Prostate gland (tissue), 2 donors: ENCODE measurements around the gene ITLN1. TPM values are rescaled to one million over a fixed set of nuclear protein-coding genes. Genes with fewer than 3 reads are reported as not detected.

Experiments used
- DNase-seq: peaks from one replicate; pipeline ENCODE4 v3.0.0-alpha.2; 2019; ENCODE audit warnings: low spot score
- H3K27ac ChIP-seq, 2 donors: fragments of 200-600 bp; sonication (generic); 2 replicates each; pipeline ENCODE4 v1.5.1; 2017 to 2019
- H3K27me3 ChIP-seq: fragments of 200-600 bp; sonication (generic); replicated peaks from 2 replicates; pipeline ENCODE4 v1.5.1; 2019; ENCODE audit not compliant: insufficient read depth
- H3K36me3 ChIP-seq, 2 donors: fragments of 200-600 bp; sonication (generic); 1 replicate in 1 of 2; 2 replicates in 1 of 2; pipeline versions ENCODE4 v1.5.1 to v1.8.1; 2017 to 2019
- H3K4me1 ChIP-seq: fragments of 200-600 bp; sonication (generic); replicated peaks from 2 replicates; pipeline ENCODE4 v1.5.1; 2019
- H3K4me3 ChIP-seq, 2 donors: fragments of 200-600 bp; sonication (generic); 2 replicates each; pipeline ENCODE4 v1.5.1; 2017 to 2019
- H3K9me3 ChIP-seq: fragments of 200-600 bp; sonication (generic); 2 replicates; pipeline ENCODE4 v1.5.1; 2017
- CTCF ChIP-seq, 4 experiments: fragments of 200-600 bp in 2 of 4; fragments of 450-650 bp in 2 of 4; sonication (generic) in 2 of 4; IDR thresholded peaks; 1 replicate in 3 of 4; 2 replicates in 1 of 4; pipeline ENCODE4 v1.5.1; 2016 to 2019; ENCODE audit warnings: antibody characterized with exemption in 4 of 4, mild to moderate bottlenecking in 2 of 4, moderate library complexity in 2 of 4
- POLR2A ChIP-seq: fragments of 450-650 bp; IDR thresholded peaks from one replicate; pipeline ENCODE4 v1.6.1; 2016; ENCODE audit warnings: antibody characterized with exemption, mild to moderate bottlenecking
- POLR2AphosphoS5 ChIP-seq: sonication (generic); formaldehyde crosslinking; IDR thresholded peaks from one replicate; pipeline ENCODE4 v1.6.1; 2017; ENCODE audit warnings: antibody characterized with exemption
- WGBS: methylation state at CpG from one replicate; pipeline ENCODE4 v1.1.5; 2018; 5-methylcytosine and 5-hydroxymethylcytosine counted together
- intact Hi-C: fragments of 100-400 bp; cut with DNase I; formaldehyde crosslinking; loops from one replicate; pipeline ENCODE4 v1.14.2; 2022
- total RNA-seq, 2 donors: library from RNA; depleted of rRNA; stranded (reverse); fragments of >200 nt; gene quantifications; one replicate each; pipeline ENCODE4 v1.1.0, GENCODE V29; 2016

The ITLN1 gene
- total RNA-seq, 2 donors from 2014 or later: 0.96 to 7.0 TPM

GRCh38 chr1:160838888-160839287 lies 46.1 kb downstream of the ITLN1 start:
- TF ChIP-seq POLR2A: no peak
- TF ChIP-seq CTCF (IDR thresholded peaks at IDR 0.05): no peak
- no peak for TF ChIP-seq POLR2AphosphoS5
- 85% methylated on average over 7 of the region's 7 CpGs for WGBS
- Histone ChIP-seq H3K36me3 (no peaks in the 10 kb centered on the region), H3K4me3 (no peak overlapping the region), H3K4me1 (no peaks in the 10 kb centered on the region), H3K9me3 (no peaks in the 10 kb centered on the region), H3K27me3 (no peaks in the 10 kb centered on the region), H3K27ac (no peak overlapping the region)
- intact Hi-C loops: loop anchor here (5.0 kb wide), 1 partner anchor 113 kb away; the partner anchor contains the start of gene ITLN2
- DNase-seq: no peak

GRCh38 chr1:160837558-160838205 lies 47.3 kb downstream of the ITLN1 start:
- no peak for DNase-seq
- H3K27me3 ChIP-seq: no peaks in the 10 kb centered on the region
- TF ChIP-seq POLR2A (no peak), POLR2AphosphoS5 (no peak), CTCF (IDR thresholded peaks at IDR 0.05) (no peak)
- H3K27ac ChIP-seq: no peak overlapping the region
- WGBS: 78% methylated on average over 9 of the region's 9 CpGs
- H3K9me3 ChIP-seq: no peaks in the 10 kb centered on the region
- no peak overlapping the region for H3K4me3 ChIP-seq
- intact Hi-C loops: loop anchor here (5.0 kb wide), 1 partner anchor 115 kb away; the partner anchor contains the start of gene ITLN2
- no peaks in the 10 kb centered on the region for H3K36me3 ChIP-seq
- H3K4me1 ChIP-seq: no peaks in the 10 kb centered on the region

- no peaks in the 10 kb centered on the region for H3K36me3 ChIP-seq
- intact Hi-C loops: loop anchor here (5.0 kb wide), 1 partner anchor 115 kb away; the partner anchor contains the start of gene ITLN2
- H3K9me3 ChIP-seq: no peaks in the 10 kb centered on the region
- H3K4me3 ChIP-seq: no peak overlapping the region
- WGBS: 69% methylated on average over 4 of the region's 4 CpGs
- no peaks in the 10 kb centered on the region for H3K4me1 ChIP-seq
- TF ChIP-seq CTCF (IDR thresholded peaks at IDR 0.05) (no peak), POLR2AphosphoS5 (no peak), POLR2A (no peak)
- no peaks in the 10 kb centered on the region for H3K27me3 ChIP-seq
- H3K27ac ChIP-seq: no peak overlapping the region
- DNase-seq: no peak
Measured at GRCh38 chr1:160836981-160837557, 47.9 kb downstream of the ITLN1 start.

- no peaks in the 10 kb centered on the region for H3K4me1 ChIP-seq
- intact Hi-C loops: loop anchor here (5.0 kb wide), 1 partner anchor 116 kb away; the partner anchor contains the start of gene ITLN2
- H3K27me3 ChIP-seq: no peaks in the 10 kb centered on the region
- no peak for DNase-seq
- no peak overlapping the region for H3K4me3 ChIP-seq
- 60% methylated on average over 3 of the region's 3 CpGs for WGBS
- no peaks in the 10 kb centered on the region for H3K36me3 ChIP-seq
- no peak overlapping the region for H3K27ac ChIP-seq
- H3K9me3 ChIP-seq: no peaks in the 10 kb centered on the region
- no peak for TF ChIP-seq POLR2A
- no peak for TF ChIP-seq POLR2AphosphoS5
- TF ChIP-seq CTCF (IDR thresholded peaks at IDR 0.05): no peak
Measured at GRCh38 chr1:160836561-160836960, 48.4 kb downstream of the ITLN1 start.

- H3K9me3 ChIP-seq: no peaks in the 10 kb centered on the region
- TF ChIP-seq POLR2A (no peak), POLR2AphosphoS5 (no peak), CTCF (IDR thresholded peaks at IDR 0.05) (no peak)
- H3K27me3 ChIP-seq: no peaks in the 10 kb centered on the region
- 74% methylated on average over 3 of the region's 3 CpGs for WGBS
- H3K4me3 ChIP-seq: no peak overlapping the region
- H3K4me1 ChIP-seq: no peaks in the 10 kb centered on the region
- intact Hi-C loops: loop anchor here (5.0 kb wide), 1 partner anchor 117 kb away; the partner anchor contains the start of gene ITLN2
- H3K36me3 ChIP-seq: no peaks in the 10 kb centered on the region
- H3K27ac ChIP-seq: no peak overlapping the region
- no peak for DNase-seq
Measured at GRCh38 chr1:160835751-160836150, 49.2 kb downstream of the ITLN1 start.
